Measurements from ENCODE around the gene BEAN1.

The BEAN1 gene

GRCh38 chr16:66386629-66387622, 40.2 kb upstream of the BEAN1 start:
- Histone ChIP-seq H3K4me3 (ENCODE audit: low read length) (no peak overlapping the region), H3K56ac (ENCODE audit: low read length) (no peak overlapping the region), H3K4me2 (ENCODE audit: low read length) (no peak overlapping the region), H4K5ac (ENCODE audit: low read length) (no peak overlapping the region), H3K23ac (ENCODE audit: low read length) (no peak overlapping the region), H2AK5ac (ENCODE audit: low read length) (no peak overlapping the region), H3K4me1 (ENCODE audit: control insufficient read depth, low read depth, low read length) (peaks cover 4% of the 10 kb centered on the region), H4K8ac (ENCODE audit: low read depth, low read length) (no peak overlapping the region), H3K36me3 (ENCODE audit: control insufficient read depth, insufficient read depth, low read length) (no peaks in the 10 kb centered on the region), H2BK120ac (ENCODE audit: low read depth, low read length) (no peak overlapping the region), H3K27ac (ENCODE audit: low read depth, low read length) (no peak overlapping the region), H2BK15ac (replicated peaks; ENCODE audit: low read depth) (no peak overlapping the region), H3K18ac (ENCODE audit: low read length) (no peak overlapping the region), H3K79me2 (ENCODE audit: control insufficient read depth, insufficient read depth, low read length) (no peaks in the 10 kb centered on the region), H2BK5ac (ENCODE audit: low read length) (no peak overlapping the region), H3K4ac (ENCODE audit: low read depth, low read length) (no peak overlapping the region), H3K27me3 (ENCODE audit: insufficient read depth, low read length, poor library complexity) (no peaks in the 10 kb centered on the region), H3K79me1 (ENCODE audit: low read length) (no peaks in the 10 kb centered on the region), H3K9ac (ENCODE audit: low read length) (no peak overlapping the region)
- no peak for DNase-seq
- WGBS (ENCODE audit: extremely low coverage, insufficient coverage, low lambda C conversion rate) = no CpG with 5 or more reads among the region's 20 CpGs

- no peak overlapping the region for H3K18ac ChIP-seq (ENCODE audit: low read length)
- no peak overlapping the region for H2BK120ac ChIP-seq (ENCODE audit: low read depth, low read length)
- no peak overlapping the region for H2AK5ac ChIP-seq (ENCODE audit: low read length)
- H4K8ac ChIP-seq (ENCODE audit: low read depth, low read length) = no peak overlapping the region
- no peak overlapping the region for H3K4me2 ChIP-seq (ENCODE audit: low read length)
- no peak overlapping the region for H3K4ac ChIP-seq (ENCODE audit: low read depth, low read length)
- H3K4me3 ChIP-seq (ENCODE audit: low read length) = no peak overlapping the region
- H4K5ac ChIP-seq (ENCODE audit: low read length) = no peak overlapping the region
- no peak overlapping the region for H3K9ac ChIP-seq (ENCODE audit: low read length)
- DNase-seq = no peak
- no peaks in the 10 kb centered on the region for H3K4me1 ChIP-seq (ENCODE audit: control insufficient read depth, low read depth, low read length)
- no peaks in the 10 kb centered on the region for H3K79me1 ChIP-seq (ENCODE audit: low read length)
- H3K23ac ChIP-seq (ENCODE audit: low read length) = no peak overlapping the region
- H3K27ac ChIP-seq (ENCODE audit: low read depth, low read length) = no peak overlapping the region
- no CpG with 5 or more reads among the region's 2 CpGs for WGBS (ENCODE audit: extremely low coverage, insufficient coverage, low lambda C conversion rate)
- no peaks in the 10 kb centered on the region for H3K27me3 ChIP-seq (ENCODE audit: insufficient read depth, low read length, poor library complexity)
- no peaks in the 10 kb centered on the region for H3K79me2 ChIP-seq (ENCODE audit: control insufficient read depth, insufficient read depth, low read length)
- no peak overlapping the region for H3K56ac ChIP-seq (ENCODE audit: low read length)
- H2BK15ac ChIP-seq (replicated peaks; ENCODE audit: low read depth) = no peak overlapping the region
- H3K36me3 ChIP-seq (ENCODE audit: control insufficient read depth, insufficient read depth, low read length) = no peaks in the 10 kb centered on the region
- no peak overlapping the region for H2BK5ac ChIP-seq (ENCODE audit: low read length)
Measured at GRCh38 chr16:66387817-66388332, 39.2 kb upstream of the BEAN1 start.

GRCh38 chr16:66388350-66389139, 38.5 kb upstream of the BEAN1 start:
- H2BK15ac ChIP-seq (replicated peaks; ENCODE audit: low read depth) = no peak overlapping the region
- no peak for DNase-seq
- no peak overlapping the region for H3K4ac ChIP-seq (ENCODE audit: low read depth, low read length)
- H3K4me2 ChIP-seq (ENCODE audit: low read length) = no peak overlapping the region
- WGBS (ENCODE audit: extremely low coverage, insufficient coverage, low lambda C conversion rate) = no CpG with 5 or more reads among the region's 6 CpGs
- no peak overlapping the region for H3K27ac ChIP-seq (ENCODE audit: low read depth, low read length)
- no peaks in the 10 kb centered on the region for H3K4me1 ChIP-seq (ENCODE audit: control insufficient read depth, low read depth, low read length)
- no peak overlapping the region for H4K5ac ChIP-seq (ENCODE audit: low read length)
- H3K56ac ChIP-seq (ENCODE audit: low read length) = no peak overlapping the region
- no peak overlapping the region for H2AK5ac ChIP-seq (ENCODE audit: low read length)
- H2BK120ac ChIP-seq (ENCODE audit: low read depth, low read length) = no peak overlapping the region
- no peaks in the 10 kb centered on the region for H3K36me3 ChIP-seq (ENCODE audit: control insufficient read depth, insufficient read depth, low read length)
- no peak overlapping the region for H3K9ac ChIP-seq (ENCODE audit: low read length)
- H3K18ac ChIP-seq (ENCODE audit: low read length) = no peak overlapping the region
- H3K79me2 ChIP-seq (ENCODE audit: control insufficient read depth, insufficient read depth, low read length) = no peaks in the 10 kb centered on the region
- no peak overlapping the region for H2BK5ac ChIP-seq (ENCODE audit: low read length)
- no peaks in the 10 kb centered on the region for H3K27me3 ChIP-seq (ENCODE audit: insufficient read depth, low read length, poor library complexity)
- no peaks in the 10 kb centered on the region for H3K79me1 ChIP-seq (ENCODE audit: low read length)
- H3K23ac ChIP-seq (ENCODE audit: low read length) = no peak overlapping the region
- H4K8ac ChIP-seq (ENCODE audit: low read depth, low read length) = no peak overlapping the region
- no peak overlapping the region for H3K4me3 ChIP-seq (ENCODE audit: low read length)

GRCh38 chr16:66389256-66390176, 37.6 kb upstream of the BEAN1 start:
- Histone ChIP-seq H3K18ac (ENCODE audit: low read length) (no peak overlapping the region), H3K9ac (ENCODE audit: low read length) (no peak overlapping the region), H3K79me2 (ENCODE audit: control insufficient read depth, insufficient read depth, low read length) (no peaks in the 10 kb centered on the region), H4K8ac (ENCODE audit: low read depth, low read length) (no peak overlapping the region), H3K79me1 (ENCODE audit: low read length) (no peaks in the 10 kb centered on the region), H3K23ac (ENCODE audit: low read length) (no peak overlapping the region), H3K4me1 (ENCODE audit: control insufficient read depth, low read depth, low read length) (no peaks in the 10 kb centered on the region), H3K4me2 (ENCODE audit: low read length) (no peak overlapping the region), H3K4ac (ENCODE audit: low read depth, low read length) (no peak overlapping the region), H3K36me3 (ENCODE audit: control insufficient read depth, insufficient read depth, low read length) (no peaks in the 10 kb centered on the region), H4K5ac (ENCODE audit: low read length) (no peak overlapping the region), H2AK5ac (ENCODE audit: low read length) (no peak overlapping the region), H3K27ac (ENCODE audit: low read depth, low read length) (no peak overlapping the region), H2BK5ac (ENCODE audit: low read length) (no peak overlapping the region), H3K56ac (ENCODE audit: low read length) (no peak overlapping the region), H2BK15ac (replicated peaks; ENCODE audit: low read depth) (no peak overlapping the region), H3K4me3 (ENCODE audit: low read length) (no peak overlapping the region), H3K27me3 (ENCODE audit: insufficient read depth, low read length, poor library complexity) (no peaks in the 10 kb centered on the region), H2BK120ac (ENCODE audit: low read depth, low read length) (no peak overlapping the region)
- no peak for DNase-seq
- WGBS (ENCODE audit: extremely low coverage, insufficient coverage, low lambda C conversion rate) = no CpG with 5 or more reads among the region's 13 CpGs

GRCh38 chr16:66390346-66391108, 36.6 kb upstream of the BEAN1 start:
- Histone ChIP-seq H3K18ac (ENCODE audit: low read length) (no peak overlapping the region), H3K4me1 (ENCODE audit: control insufficient read depth, low read depth, low read length) (no peaks in the 10 kb centered on the region), H3K27me3 (ENCODE audit: insufficient read depth, low read length, poor library complexity) (no peaks in the 10 kb centered on the region), H2AK5ac (ENCODE audit: low read length) (no peak overlapping the region), H2BK15ac (replicated peaks; ENCODE audit: low read depth) (no peak overlapping the region), H3K4ac (ENCODE audit: low read depth, low read length) (no peak overlapping the region), H3K79me2 (ENCODE audit: control insufficient read depth, insufficient read depth, low read length) (no peaks in the 10 kb centered on the region), H3K27ac (ENCODE audit: low read depth, low read length) (no peak overlapping the region), H4K5ac (ENCODE audit: low read length) (no peak overlapping the region), H2BK120ac (ENCODE audit: low read depth, low read length) (no peak overlapping the region), H3K36me3 (ENCODE audit: control insufficient read depth, insufficient read depth, low read length) (no peaks in the 10 kb centered on the region), H3K79me1 (ENCODE audit: low read length) (no peaks in the 10 kb centered on the region), H2BK5ac (ENCODE audit: low read length) (no peak overlapping the region), H3K4me3 (ENCODE audit: low read length) (no peak overlapping the region), H3K23ac (ENCODE audit: low read length) (no peak overlapping the region), H3K56ac (ENCODE audit: low read length) (no peak overlapping the region), H3K4me2 (ENCODE audit: low read length) (no peak overlapping the region), H4K8ac (ENCODE audit: low read depth, low read length) (no peak overlapping the region), H3K9ac (ENCODE audit: low read length) (no peak overlapping the region)
- no CpG with 5 or more reads among the region's 14 CpGs for WGBS (ENCODE audit: extremely low coverage, insufficient coverage, low lambda C conversion rate)
- DNase-seq = no peak

Data from mesendoderm (in vitro differentiated cells).